Retina (tissue), 1 donor: ENCODE results near the gene CDHR2.
A peak's percentile ranks its signal among the peaks of the same experiment; 100 is the strongest.
"Not testable (repeated sequence)": the region's sequence is repeated elsewhere in the genome, so short reads cannot be mapped to it uniquely, and the experiment has no call there.

Source experiments
- DNase-seq: peaks from one replicate; pipeline ENCODE4 v3.0.0-alpha.2; 2016

Gene CDHR2

DNA sequence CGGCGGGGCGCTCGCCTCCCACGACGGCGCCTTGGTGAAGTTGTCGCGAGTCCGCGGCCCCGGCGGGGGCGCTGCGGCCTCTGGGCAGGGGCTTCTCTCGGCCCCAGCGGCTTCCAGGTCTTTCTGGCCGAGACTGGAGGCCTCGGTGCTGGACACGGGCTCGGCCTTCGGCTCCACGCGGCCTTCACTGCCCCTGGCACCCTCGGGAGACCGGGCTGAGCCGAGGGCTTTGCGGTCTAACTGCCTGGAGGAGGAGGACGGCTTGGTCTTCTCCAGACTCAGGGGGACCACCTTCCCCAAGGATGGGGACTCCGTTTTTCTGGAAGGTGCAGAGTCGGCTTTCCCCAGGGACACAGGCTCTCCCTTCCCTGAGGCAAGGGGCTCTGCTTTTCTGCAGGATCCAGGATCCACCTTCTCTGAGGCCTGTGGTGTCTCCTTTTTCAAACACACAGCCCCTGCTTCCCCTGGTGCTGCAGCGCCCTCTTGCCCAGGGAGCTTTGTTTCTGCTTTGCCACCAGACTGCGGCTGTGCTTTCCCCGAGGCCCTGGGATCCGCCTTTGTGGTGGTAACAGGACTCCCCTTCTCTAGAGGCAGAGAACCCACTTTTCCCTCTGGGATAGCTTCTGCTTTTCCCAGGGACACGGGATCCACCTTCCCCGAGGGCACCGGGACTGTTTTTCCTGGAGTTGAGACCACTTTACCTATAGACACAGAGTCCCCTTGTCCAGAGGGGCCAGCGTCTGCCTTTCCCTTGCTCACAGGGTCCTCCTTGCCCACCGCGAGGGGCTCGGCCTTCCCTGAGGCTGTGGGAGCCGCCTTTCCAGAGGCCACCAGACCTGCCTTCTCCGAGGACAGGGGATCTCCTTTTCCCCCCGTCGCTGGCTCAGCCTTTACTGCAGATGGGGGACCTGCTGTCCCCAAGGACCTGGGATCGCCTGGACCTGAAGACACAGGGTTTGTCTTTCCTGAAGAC is 48.6 kb downstream of the CDHR2 start:
- DNase-seq: peak; percentile 29

DNA sequence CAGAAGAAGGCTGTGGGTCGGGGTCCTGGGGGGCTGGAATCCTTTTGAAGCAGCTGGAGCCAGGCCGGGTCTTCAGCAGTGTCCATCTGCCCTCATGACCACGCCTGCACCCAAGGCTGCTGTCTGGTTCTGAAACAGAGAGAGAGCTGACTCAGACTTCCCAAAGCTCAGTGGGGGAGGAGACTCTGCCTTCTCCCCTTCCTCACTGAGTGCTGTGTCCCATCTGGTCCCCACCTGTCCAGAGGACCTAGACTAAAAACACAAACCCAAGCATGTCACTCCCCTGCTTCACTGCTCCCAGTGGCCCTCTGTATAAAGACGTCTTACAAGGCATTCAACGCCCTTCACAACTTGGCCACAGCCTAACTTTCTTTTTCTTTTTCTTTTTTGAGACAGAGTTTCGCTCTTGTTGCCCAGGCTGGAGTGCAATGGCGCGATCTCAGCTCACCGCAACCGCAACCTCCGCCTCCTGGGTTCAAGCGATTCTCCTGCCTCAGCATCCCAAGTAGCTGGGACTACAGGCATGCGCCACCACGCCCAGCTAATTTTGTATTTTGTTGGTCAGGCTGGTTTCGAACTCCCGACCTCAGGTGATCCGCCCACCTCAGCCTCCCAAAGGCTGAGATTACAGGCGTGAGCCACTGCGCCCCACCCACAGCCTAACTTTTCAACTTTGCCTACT is 50.7 kb downstream of the CDHR2 start:
- DNase-seq: not testable (repeated sequence)

DNA sequence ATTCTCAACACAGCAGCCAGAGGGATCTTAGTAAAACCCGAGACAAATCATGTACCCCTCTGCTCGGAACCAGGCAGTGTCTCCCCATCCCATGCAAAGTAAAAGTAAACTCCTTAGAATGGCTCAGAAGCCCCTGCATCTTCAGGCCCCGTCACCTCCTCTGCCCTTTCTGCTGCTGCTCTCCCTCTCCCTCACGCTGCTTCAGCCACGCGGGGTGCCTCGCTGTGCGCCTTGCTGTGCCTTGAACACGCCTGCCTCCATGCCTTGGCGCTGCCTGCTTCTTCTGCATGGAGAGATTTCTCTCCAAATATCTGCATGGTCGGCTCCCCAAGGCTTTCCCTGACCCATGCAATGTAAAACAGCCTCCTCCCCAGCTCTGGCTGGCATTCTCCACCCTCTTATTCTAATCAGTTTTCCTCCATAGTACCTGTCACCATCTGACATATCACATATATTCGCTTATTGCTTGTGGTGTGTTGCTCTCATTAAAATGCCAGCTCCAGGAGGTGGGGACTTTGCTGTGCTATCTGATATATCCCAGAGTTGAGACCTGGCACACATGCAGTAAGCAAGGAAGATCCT is 52.9 kb downstream of the CDHR2 start:
- DNase-seq: no peak

DNA sequence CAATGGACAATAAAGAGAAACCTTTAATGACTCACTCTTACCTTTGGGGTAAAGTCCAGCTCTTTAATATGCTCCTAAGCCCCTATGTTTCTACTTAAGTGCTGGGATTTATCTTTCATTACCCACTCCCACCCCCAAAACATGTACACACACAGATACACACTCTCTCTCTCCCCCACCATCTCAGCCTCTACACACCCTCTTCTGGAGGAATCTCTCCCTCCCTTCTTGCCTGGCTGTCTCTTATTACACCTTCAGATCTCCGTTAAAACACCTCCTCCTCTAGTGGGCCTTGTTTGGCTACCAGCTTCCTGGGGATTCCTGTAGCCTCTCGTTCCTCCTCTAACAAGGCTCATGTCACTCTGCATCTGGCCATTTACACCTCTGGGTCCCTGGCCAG is 53.9 kb downstream of the CDHR2 start:
- DNase-seq: no peak

DNA sequence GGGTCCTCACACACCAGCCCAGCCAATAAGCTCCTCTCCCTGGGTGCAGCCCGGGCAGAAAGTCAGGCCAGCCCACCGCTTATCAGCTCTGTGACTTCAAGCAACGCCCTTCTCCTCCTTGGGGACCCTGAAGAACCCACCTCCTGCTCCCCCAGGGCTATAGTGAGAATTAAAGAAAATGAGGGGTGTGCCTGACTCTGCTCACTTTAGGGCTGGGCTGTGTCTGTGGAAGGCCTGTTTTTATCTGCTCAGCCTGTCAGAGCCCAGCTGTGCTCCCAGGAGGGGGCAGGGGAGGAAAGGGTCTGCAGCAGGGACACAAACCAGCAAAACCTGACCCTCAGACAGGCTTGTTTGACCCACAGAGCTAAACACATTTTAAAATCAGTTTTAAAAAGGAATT is 56.9 kb downstream of the CDHR2 start:
- DNase-seq: no peak

DNA sequence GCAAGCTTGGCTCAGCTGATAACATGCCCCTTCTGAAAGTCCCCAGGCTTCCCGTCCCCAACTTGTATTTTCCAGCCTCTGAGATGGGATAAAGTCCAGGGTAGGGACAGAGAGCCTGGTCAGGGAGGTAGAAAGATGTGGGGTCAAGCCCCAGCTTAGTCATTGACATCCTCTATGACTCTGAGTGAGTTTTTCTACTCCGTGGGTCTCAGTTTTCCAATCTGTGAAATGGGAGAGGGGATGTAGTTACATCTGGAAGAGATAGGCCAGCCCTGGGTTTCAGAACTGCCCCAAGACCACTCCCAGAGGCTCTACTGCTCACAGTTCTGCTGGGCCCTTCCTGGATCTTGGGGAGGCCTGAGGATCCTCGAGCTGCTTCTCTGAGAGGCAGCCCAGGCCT is 57.7 kb downstream of the CDHR2 start:
- DNase-seq: no peak

DNA sequence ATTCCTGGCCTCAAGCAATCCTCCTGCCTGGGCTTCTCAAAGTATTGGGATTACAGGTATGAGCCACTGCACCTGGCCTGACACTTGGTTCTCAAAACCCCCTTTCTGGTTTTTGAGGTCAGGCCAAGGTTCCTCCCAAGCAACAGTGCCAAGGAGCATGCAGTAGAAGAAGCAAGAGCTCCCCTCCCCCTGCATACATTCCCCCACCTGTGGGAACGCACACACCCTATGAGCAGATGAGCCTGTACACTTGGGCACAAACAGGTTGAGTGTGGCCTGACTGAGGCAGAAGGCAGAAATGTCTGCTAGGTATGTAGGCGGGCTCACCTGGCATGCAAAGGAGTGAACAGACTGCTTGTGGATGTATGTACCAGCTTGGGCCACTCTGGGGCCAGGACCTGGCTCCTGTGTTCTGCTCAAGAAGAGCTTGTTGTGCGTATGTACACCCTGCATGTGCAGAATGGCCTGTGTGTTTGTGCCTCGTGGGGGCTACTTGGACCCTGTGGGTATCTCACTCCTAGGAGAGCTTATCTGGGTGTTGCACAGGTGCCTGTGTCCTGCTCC is 59.1 kb downstream of the CDHR2 start:
- no peak for DNase-seq

DNA sequence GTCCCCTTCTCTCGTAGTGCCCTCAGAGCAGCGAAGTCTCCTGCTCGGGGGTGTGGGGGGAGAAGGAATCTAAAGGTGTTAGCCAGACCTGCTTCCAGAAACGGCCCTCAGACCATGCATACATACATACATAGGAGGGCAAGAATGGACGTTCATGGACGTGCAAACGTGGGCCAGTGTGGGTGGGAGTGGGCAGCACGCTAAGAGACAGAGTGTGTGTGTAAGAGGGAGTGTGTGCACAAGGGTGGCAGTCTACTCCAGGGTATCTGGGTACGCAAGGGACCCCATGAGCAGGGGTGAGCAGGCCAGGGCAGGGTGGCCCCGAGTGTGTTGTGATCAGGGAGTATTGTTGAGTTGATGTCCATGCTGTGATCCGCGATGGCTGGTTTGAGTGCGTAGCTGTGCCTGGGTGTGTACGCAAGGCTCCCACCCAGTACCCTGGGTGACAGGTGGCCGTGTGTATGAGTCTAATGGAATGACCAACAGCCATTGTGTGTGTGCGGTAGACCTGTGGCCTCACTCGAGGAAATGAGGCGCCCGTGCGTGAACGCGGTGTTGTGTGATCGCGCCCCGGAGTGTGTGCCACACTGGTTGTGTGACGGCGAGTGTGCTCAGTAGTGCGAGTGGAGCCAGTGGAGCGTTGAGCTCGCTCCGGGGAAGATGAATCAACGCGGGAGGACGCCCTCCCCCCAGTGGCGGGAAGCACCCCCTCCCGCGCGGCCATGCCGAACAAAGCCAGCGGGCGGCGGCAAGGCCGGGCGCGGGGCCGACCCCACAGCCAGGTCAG is 60.0 kb downstream of the CDHR2 start:
- peak; percentile 72 for DNase-seq

DNA sequence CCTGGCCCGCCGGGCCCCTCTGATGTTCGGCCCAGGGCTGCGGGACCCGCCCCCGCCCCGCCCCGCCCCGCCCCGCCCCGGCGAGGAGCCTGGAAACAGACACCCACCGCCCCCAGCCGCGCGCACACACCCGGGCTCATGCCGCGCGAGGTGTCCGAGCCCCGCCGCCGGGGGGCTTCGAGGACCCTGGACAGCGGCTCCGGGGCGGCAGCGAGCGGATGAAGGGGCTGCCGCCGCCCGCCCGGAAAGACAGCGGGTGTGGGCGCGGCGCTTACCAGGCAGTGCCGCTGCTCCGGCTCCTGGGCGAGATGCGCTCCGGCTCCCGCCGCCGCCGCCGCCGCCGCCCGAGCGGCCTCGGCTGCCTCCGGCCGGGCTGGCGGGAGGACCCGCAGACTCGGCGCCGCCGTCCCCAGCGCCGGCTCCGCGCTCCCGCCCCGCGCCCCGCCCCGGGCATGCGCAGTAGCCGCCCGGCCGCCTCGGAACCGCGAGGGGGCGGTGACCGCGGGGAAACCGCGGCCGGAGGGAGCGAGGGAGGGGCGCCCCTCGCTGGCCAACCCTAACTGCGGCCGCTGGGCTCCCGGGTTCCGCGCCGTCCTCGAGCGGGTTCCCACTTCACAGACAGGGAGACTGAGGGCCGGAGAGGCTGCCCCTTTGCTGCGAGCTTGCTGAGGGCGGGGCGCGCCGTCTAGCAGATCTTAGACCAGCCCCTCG is 60.7 kb downstream of the CDHR2 start, which contains the start of gene GPRIN1:
TSS of gene GPRIN1 (minus strand) at position 433 of the 711 bp plus-strand sequence. CDS start 10,322 bp downstream, outside the sequence.
- peak; percentile 77 for DNase-seq

DNA sequence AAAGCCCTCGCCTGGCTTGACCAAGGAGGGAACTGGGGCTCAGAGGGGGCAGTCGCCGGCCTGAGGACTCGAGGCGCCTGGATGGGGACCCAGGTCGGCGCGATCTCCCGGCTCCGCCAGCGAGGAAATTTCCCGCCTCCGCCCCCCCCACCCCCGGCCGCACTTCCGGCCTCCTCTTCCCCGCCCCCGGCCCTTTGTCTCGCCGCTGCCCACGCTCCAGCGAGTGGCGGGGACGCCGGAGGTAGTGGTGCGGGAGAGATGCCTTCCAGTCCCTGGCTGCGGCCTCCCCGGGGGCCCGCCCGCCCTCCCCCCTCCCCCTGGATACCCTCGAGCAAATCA is 61.3 kb downstream of the CDHR2 start:
- no peak for DNase-seq

DNA sequence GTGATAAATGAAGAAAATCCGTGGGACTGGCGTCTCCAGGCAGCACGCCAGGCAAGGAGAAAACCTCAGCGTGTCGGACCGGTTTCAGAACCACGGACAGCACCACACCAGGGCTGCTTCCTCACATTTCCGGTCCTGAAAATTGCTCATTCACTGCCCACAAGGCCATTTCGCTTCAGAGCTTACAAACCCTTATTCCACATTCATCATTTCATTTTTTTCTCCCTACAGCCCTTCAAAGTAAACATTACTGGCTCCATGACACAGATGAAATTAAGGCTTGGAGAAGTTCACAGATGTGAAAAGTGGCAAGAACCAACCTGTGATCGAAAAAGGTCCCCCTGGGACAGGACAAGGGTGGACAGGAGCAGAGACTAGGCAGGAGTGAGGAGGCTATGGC is 62.3 kb downstream of the CDHR2 start:
- peak; percentile 56 for DNase-seq

DNA sequence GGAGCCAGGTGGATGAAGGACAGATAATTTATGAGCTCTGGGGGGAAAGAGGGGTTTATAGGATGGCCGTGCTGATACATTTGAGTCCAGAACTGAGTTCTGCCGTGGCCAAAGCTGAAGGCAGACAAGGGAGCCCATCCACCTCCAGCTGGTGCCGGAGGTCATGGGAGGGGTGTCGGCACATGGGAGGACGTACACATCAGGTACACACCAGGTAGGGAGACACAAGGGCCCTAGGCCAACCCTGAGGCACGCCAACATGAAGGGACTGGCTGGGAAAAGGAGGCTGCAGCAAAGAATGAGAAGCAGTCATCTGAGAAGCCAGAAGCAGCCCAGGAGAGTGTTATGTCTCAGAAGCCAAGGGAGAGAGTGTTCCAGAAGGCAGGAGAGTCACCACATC is 62.9 kb downstream of the CDHR2 start:
- DNase-seq: no peak

DNA sequence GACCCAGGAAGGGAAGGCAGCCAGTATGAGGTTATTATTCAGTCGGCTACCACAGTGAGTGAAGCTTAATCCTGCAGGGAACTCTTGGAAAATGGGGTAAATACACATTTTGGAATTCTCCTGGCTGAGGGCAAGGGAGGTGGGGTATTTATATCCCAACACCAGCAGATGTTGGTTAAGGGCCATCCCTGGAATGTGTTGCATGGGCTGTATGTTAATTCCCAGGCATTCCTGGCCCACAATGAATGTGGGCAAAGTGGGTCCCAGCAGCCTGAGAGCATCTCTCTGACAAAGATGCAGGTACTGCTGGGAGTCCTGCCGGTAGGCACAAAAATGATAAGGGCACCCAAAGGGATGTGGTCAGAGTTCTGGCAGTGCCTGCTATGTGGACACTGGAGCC is 63.7 kb downstream of the CDHR2 start:
- no peak for DNase-seq

DNA sequence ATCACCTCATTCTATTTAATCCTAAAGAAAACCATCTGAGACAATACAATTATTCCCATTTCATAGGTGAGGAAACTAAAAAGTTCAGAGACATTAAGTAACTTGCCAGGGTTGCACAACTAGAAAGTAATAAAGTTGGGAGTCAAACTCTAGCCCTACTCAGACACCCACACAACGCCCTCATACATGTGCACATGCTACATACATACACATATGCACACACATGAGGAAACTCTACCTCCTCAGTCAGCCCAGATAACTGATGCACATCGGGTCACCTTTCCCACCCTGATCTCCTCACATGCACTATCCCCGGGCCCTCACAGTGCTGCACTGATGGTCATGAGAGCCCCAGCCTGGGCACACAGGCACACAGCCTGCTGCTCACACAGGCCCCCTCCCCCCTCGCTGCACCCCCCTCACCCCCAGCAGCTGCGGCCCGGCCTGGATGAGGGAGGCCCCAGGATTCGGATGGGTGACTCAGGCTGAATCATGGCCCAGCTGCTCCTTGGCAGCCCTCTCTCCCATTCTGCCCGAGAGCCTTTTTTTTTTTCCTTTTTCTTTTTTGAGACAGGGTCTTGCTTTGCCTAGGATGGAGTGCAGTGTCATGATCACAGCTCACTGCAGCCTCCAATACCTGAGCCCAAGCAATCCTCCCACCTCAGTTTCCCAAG is 65.8 kb downstream of the CDHR2 start:
- DNase-seq: no peak

DNA sequence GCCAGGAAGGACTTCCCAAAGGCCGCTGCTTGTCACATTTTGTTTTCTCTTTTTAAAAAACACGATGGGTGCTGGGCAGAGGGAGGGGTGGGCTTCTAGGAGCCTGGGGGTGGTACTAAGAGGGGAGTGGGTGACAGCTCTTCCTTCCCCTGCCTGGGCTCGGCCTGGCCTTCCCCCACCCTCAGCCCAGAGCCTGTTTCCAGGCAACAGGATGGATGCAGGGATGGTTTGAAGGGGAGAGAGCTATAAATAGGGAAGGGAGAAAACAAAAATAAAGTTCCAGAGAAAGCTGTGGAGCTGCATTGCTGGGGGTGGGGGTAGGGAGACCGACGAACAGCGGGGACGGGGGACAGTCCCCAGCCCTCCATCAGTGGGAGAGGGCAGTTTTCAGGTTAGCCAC is 67.4 kb downstream of the CDHR2 start:
- no peak for DNase-seq

DNA sequence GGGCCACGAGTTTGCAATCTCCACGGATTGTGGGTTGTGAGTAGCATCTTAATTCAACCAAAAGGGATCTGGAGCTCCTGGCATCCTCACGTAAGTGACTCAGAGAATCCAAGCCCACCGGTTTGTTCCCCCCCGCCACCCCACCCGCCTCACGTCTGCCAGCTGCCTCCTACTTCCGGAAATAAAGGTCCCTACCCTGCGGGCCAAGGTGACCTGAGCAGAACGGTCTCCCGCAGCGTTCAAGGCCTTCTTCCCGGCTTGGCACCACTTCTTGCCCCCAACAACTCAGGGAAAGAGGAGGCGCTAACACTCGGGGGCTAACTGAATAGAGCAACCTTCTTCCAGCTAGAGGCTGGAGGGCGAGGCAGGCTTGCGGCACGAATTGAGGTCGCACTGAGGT is 69.6 kb downstream of the CDHR2 start:
- DNase-seq: no peak

DNA sequence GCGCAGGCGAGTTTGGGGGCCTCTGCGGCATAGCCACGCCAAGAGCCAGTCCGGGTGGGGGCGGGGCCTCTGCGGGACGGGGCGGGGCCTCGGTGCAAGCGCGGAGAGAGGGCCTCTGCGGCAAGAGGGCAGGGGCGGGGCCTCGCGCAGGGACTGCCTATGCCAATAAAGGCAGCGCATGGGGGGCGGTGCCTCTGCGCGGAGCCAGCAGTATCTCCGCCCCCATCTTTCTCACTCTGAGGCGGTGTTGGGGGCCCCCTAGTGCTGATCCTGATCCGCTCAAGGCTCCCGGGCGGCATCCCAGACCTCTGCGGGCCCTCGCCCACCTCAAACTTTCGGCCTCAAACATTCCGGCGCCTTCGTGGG is 70.0 kb downstream of the CDHR2 start:
- peak; percentile 87 for DNase-seq

DNA sequence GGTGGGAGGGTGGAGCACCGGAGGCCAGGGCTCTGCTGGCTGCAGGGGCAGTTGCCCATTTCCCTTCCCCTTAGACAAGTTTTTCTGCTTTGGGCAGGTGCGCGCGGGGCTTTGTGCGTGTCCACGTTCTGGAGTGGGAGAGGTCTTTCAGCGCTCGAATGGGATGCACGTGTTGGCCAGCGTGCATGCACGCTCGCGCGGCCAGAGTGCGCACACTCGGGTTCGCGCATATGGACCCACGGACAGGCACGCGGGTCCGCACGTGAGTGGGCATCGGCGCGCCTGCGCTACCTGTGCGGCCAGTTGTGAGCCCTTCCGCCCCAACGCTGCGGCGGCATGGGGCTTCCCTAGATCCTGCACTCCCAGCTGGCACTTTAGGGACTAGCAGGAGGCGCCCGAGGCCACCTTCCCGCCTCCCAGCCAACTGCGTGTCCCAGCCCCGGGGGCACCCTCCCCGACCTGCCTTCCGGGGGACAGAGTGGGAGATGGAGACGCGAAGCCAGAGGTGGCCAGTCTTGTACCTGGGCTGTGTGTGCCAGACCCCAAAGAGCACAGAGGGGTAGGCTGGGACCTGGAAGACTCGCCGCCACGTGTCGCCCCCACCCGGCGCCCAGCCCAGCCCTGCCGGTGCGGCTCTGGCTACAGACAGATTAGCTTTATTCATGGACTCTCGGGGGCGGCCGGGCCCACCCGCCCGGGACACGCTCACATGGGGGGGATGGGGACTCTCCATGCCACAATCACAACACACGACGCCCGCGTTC is 70.6 kb downstream of the CDHR2 start:
- DNase-seq: peak; percentile 49

DNA sequence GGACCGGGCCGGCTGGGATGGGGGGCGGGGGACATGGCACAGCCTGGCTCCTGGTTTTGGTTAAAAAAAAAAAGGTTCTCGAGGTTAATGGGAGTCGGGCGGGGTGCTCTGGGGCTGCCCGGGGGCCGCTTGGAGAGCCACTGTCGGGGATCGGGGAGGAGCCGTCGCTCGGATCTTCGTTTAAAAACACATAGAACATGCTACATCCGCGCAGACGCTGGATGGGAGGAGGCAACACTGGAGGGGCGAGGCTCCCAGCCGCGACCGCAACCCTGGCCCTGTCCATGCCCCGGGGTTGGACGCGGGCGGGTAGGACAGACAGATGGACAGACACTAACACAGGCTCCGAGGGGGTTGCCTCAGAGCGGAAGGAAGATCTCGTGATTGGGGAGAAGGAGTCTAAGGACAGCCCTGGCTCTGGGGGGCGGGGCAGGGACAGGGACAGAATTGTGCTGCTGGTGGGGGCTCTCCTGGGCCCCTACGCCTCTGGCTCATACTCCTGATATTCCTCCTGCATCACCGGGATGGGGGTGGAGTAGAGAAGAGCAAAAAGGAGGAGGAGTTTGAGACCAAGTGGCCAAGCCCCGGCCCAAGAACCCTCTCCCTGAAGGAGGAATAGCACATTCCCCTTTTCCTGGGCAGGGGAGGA is 71.3 kb downstream of the CDHR2 start:
- peak; percentile 41 for DNase-seq

DNA sequence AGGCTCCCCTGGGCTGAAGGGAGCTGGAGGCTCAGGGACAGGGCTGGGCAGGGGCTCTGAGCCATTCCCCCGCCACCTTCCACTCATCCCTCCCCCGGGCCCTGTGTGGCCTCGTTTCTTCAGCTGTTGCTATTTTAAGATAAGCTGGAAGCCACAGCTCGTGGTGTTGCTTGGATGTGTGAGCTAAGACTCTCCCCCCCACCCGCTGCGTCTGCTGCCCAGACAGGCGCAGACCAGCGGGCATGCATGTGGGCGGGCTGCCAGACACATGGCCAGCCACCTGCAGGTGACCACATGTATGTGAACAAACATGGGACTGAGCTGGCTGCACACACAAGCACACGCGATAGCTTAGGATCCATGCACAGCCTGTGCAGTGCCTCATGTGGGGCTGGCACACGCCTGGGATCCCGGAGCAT is 72.5 kb downstream of the CDHR2 start:
- no peak for DNase-seq
